GM18520 (cell line): ENCODE data around the gene LACTB.

Experiments
- ATAC-seq: cut with Tn5 transposase; IDR thresholded peaks from one replicate; pipeline ENCODE4 v1.9.1; 2021; ENCODE audit not compliant: unreplicated experiment

LACTB gene

GRCh38 chr15:63121382-63122001, at the start of gene LACTB:
Gene LACTB, plus strand, starts transcription at chr15:63121861. Its CDS starts 11 bp downstream, at chr15:63121872.
- peak; percentile 33 for ATAC-seq

GRCh38 chr15:63072023-63072650, 49.5 kb upstream of the LACTB start:
- no peak for ATAC-seq

GRCh38 chr15:63072809-63073277, 48.8 kb upstream of the LACTB start:
- ATAC-seq = no peak

- no peak for ATAC-seq
Measured at GRCh38 chr15:63073497-63074172, 48.0 kb upstream of the LACTB start.

GRCh38 chr15:63075015-63075983, 46.4 kb upstream of the LACTB start:
- no peak for ATAC-seq

- ATAC-seq = no peak
Measured at GRCh38 chr15:63075984-63076713, 45.5 kb upstream of the LACTB start.

GRCh38 chr15:63076714-63077046, 45.0 kb upstream of the LACTB start:
- ATAC-seq = no peak

- no peak for ATAC-seq
Measured at GRCh38 chr15:63077952-63078351, 43.7 kb upstream of the LACTB start.

- no peak for ATAC-seq
Measured at GRCh38 chr15:63079947-63080626, 41.6 kb upstream of the LACTB start.

- no peak for ATAC-seq
Measured at GRCh38 chr15:63080634-63081250, 40.9 kb upstream of the LACTB start.

GRCh38 chr15:63082366-63082765, 39.3 kb upstream of the LACTB start:
- no peak for ATAC-seq

GRCh38 chr15:63083044-63083443, 38.6 kb upstream of the LACTB start:
- no peak for ATAC-seq

GRCh38 chr15:63083541-63083940, 38.1 kb upstream of the LACTB start:
- no peak for ATAC-seq

GRCh38 chr15:63084806-63085205, 36.9 kb upstream of the LACTB start:
- no peak for ATAC-seq

- no peak for ATAC-seq
Measured at GRCh38 chr15:63085289-63085688, 36.4 kb upstream of the LACTB start.

GRCh38 chr15:63086271-63086670, 35.4 kb upstream of the LACTB start:
- no peak for ATAC-seq

GRCh38 chr15:63086947-63087346, 34.7 kb upstream of the LACTB start:
- no peak for ATAC-seq

GRCh38 chr15:63088533-63089245, 33.0 kb upstream of the LACTB start:
- ATAC-seq = no peak
